ENCODE data around the gene SPHKAP. TPM values are rescaled to one million over a fixed set of nuclear protein-coding genes. Genes with fewer than 3 reads are reported as not detected.
"Not testable (repeated sequence)": the region's sequence is repeated elsewhere in the genome, so short reads cannot be mapped to it uniquely, and the experiment has no call there.

SPHKAP gene
- total RNA-seq, 2 experiments from 2014 or later, result not detected

DNA sequence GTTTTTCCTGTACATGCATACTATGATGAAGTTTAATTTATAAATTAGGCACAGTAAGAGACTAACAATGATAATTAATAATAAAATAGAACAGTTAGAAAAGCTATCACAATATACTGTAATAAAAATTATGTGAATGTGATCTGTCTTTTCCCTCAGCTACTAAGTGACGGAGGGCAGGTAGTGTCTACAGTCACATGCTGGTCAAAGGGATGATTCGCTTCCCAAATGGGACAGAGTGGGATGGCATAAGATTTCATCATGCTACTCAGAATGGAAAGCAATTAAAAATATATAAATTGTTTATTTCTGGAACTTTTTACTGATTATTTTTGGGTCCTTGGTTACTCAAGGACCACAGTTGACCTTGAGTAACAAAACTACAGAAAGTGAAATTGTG lies 238.5 kb downstream of the SPHKAP start:
- no peaks in the 10 kb centered on the region for H3K27me3 Mint-ChIP-seq

DNA sequence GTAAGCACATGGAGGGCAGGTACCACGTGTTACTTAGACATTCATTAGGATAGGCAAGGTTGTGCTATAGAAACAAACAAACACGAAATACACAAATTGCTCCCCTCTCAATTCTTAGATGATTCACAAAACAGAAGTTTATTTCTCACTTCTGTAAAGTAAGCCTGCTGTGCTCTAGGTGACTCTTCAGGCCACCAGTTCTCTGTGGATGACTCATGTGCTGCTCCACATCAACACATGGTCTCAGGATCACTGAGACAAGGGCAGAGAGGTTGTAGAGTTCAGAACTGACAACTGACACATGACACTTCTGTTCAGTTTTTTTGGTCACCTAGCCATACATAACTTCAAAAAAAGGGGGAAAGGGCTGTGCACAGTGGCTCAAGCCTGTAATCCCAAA lies 239.5 kb downstream of the SPHKAP start:
- no peak for ATAC-seq (ENCODE audit: low read depth)
- Mint-ChIP-seq H3K36me3 (no peaks in the 10 kb centered on the region), H3K9me3 (no peaks in the 10 kb centered on the region), H3K4me3 (no peak overlapping the region), H3K27me3 (no peaks in the 10 kb centered on the region), H3K27ac (no peak overlapping the region), H3K4me1 (no peaks in the 10 kb centered on the region)
- POLR2A ChIA-PET, result no interaction called here
- DNase-seq, result no peak

More for the DNA sequence above, 238.5 kb downstream of the SPHKAP start:
- ATAC-seq (ENCODE audit: low read depth) (no peak), DNase-seq (no peak)
- POLR2A ChIA-PET, result interaction anchor here (0.6 kb wide), 1 partner anchor 683 kb away, joined by 6 read pairs; no protein-coding TSS in a partner anchor
- Mint-ChIP-seq H3K4me3 (no peak overlapping the region), H3K4me1 (no peaks in the 10 kb centered on the region), H3K36me3 (no peaks in the 10 kb centered on the region), H3K9me3 (no peaks in the 10 kb centered on the region), H3K27ac (no peak overlapping the region)

DNA sequence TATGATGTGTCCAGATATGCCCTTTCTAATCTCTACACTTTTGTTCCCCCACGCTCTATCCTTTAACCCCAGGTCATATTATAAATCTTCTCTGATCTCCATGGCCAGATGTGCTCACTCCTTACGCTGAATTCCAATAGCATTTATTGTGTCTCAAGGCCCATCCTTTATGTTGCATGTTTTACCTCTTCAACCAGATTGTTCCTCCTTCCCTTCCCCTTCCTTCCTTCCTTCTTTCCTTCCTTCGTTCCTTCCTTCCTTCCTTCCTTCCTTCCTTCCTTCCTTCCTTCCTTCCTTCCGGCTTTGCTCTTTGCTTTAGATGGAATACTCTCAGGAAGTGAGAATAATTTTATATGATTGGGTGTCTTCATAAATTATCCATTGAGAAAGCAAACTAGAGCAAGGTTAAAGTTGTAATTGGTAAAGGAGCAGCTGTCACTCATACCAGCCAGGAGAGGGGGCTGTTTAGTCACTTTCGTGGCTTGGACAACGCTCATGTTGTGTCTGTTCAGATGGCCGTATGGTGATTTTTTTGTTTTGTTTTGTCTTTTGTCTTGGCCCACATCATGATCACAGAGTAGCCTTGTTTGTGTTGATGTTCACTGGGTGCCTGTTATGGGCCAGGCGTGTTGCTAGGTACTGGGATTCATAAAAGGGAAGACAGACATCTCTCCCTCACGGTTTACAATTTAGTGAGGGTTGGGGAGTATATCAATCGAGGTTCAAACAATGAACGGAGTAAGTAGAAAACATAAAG lies 242.0 kb downstream of the SPHKAP start:
- POLR2A ChIA-PET, result interaction anchor here (0.7 kb wide), 1 partner anchor 1343 kb away, joined by 3 read pairs; no protein-coding TSS in a partner anchor
- H3K27ac Mint-ChIP-seq, result no peak overlapping the region
- H3K36me3 Mint-ChIP-seq, result no peaks in the 10 kb centered on the region
- no peaks in the 10 kb centered on the region for H3K4me1 Mint-ChIP-seq
- H3K9me3 Mint-ChIP-seq, result no peaks in the 10 kb centered on the region
- ATAC-seq (ENCODE audit: low read depth) (no peak), DNase-seq (no peak)
- no peaks in the 10 kb centered on the region for H3K27me3 Mint-ChIP-seq
- H3K4me3 Mint-ChIP-seq, result no peak overlapping the region

DNA sequence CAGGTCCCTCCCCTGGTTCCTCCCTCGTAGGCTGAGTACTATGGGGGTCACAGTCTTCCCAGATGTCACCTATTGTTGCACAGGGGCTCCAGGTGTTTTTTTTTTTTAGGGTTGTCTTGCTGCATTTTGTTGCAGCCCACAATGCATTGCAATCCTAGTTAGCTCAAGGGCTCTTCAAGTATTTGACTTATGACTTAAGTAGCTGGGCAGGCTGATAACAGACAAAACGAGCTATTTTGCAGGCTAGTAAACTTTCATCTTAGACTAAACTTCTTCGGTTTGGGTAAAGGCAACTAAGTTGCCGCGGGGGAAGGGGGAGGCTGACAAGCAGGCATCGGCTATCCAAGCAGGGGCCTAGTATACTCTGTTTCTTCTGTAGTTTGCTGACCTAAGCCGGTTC lies 245.2 kb downstream of the SPHKAP start:
- H3K4me3 Mint-ChIP-seq; H3K36me3 Mint-ChIP-seq; H3K9me3 Mint-ChIP-seq; ATAC-seq (ENCODE audit: low read depth); DNase-seq; POLR2A ChIA-PET; H3K27me3 Mint-ChIP-seq; H3K27ac Mint-ChIP-seq; H3K4me1 Mint-ChIP-seq: not testable (repeated sequence)

DNA sequence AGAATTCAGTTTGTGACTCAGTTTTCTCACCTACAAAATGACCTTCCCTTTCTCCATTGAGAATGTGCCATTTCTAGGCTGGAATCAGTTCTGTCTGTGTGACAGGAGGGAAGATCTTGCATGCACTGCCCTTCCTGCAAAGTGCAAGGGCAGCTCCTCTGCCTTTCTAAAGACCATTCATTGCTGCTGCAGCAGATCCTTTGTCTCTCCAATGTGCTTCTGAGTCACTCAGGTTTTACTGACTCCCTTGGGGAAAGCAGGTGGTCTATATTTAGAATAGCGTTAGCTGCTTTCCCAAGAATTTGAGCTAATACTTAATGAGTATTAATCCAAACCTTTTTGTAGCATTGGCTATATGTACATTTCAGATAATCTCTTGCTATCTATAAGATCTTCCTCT lies 247.6 kb downstream of the SPHKAP start:
- no peak overlapping the region for H3K4me3 Mint-ChIP-seq
- no peaks in the 10 kb centered on the region for H3K9me3 Mint-ChIP-seq
- peaks cover 2% of the 10 kb centered on the region for H3K27me3 Mint-ChIP-seq
- POLR2A ChIA-PET, result no interaction called here
- ATAC-seq (ENCODE audit: low read depth), result no peak
- no peak overlapping the region for H3K27ac Mint-ChIP-seq
- no peaks in the 10 kb centered on the region for H3K36me3 Mint-ChIP-seq
- no peak for DNase-seq
- no peaks in the 10 kb centered on the region for H3K4me1 Mint-ChIP-seq

DNA sequence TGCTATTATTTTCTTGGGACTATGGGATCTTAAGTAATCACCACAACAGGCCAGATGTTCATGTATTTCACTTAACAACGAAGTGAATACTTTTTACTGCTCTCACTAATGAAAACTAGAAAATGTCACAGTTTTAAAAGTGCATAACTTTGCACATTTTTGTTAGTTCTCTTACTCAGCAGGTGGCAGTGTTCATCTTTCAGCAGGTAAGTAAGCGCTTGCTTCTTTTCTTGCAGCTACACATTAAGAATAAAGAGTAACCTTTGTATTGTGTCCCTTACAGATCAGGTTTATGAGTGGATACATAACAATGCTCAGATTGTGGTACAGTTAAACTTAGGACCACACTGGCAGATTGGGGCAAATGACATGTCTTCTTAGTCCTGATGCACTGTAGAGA lies 249.1 kb downstream of the SPHKAP start:
- POLR2A ChIA-PET, result no interaction called here
- Mint-ChIP-seq H3K9me3 (no peaks in the 10 kb centered on the region), H3K27ac (no peak overlapping the region), H3K27me3 (peaks cover 2% of the 10 kb centered on the region), H3K4me1 (no peaks in the 10 kb centered on the region), H3K36me3 (no peaks in the 10 kb centered on the region), H3K4me3 (no peak overlapping the region)
- no peak for DNase-seq
- ATAC-seq (ENCODE audit: low read depth), result no peak

DNA sequence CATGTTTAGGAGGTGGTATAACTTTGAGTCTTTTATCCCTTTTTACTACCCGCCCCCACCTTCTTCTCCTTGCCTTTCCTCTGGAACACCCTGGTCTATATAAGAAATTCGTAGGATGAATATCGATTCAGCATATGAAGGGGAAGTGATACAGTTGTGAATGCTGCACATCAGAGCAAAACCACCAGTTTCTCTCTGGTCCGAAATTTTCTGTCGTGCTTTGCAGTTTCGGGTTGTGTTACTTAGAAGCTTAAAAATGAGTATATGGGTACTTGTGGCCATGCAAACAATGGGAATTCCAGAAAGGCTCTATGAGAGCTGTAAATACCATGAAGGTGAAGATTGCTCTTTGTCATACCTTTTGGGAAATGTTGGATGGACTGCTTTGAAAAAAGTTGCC lies 249.5 kb downstream of the SPHKAP start:
- H3K9me3 Mint-ChIP-seq, result no peaks in the 10 kb centered on the region
- H3K4me1 Mint-ChIP-seq, result no peaks in the 10 kb centered on the region
- no peaks in the 10 kb centered on the region for H3K36me3 Mint-ChIP-seq
- H3K27ac Mint-ChIP-seq, result no peak overlapping the region
- H3K4me3 Mint-ChIP-seq, result no peak overlapping the region
- DNase-seq (no peak), ATAC-seq (ENCODE audit: low read depth) (no peak)
- peaks cover 2% of the 10 kb centered on the region for H3K27me3 Mint-ChIP-seq
- POLR2A ChIA-PET, result no interaction called here
